HL-60/S4 (cell line): Measurements from ENCODE around the gene PRXL2A.
"Not testable (repeated sequence)": the region's sequence is repeated elsewhere in the genome, so short reads cannot be mapped to it uniquely, and the experiment has no call there.

ENCODE experiments used
- in situ Hi-C: fragments of 300-500 bp; cut with MboI; formaldehyde crosslinking; loops from 2 replicates; pipeline ENCODE4 v1.14.3; 2022; ENCODE audit warnings: low sequenced_read_pairs

Gene PRXL2A

GRCh38 chr10:80408242-80409101 is at the start of gene PRXL2A:
TSS of gene PRXL2A (plus strand) at chr10:80408551. CDS start at chr10:80420468, 11,917 bp downstream.
- in situ Hi-C loops: no loop called here

- in situ Hi-C loops: not testable (repeated sequence)
Measured at GRCh38 chr10:80358925-80359324, 49.4 kb upstream of the PRXL2A start.

- in situ Hi-C loops: no loop called here
Measured at GRCh38 chr10:80359644-80360043, 48.7 kb upstream of the PRXL2A start.

- in situ Hi-C loops: no loop called here
Measured at GRCh38 chr10:80365510-80365909, 42.8 kb upstream of the PRXL2A start.

- in situ Hi-C loops: no loop called here
Measured at GRCh38 chr10:80371467-80371866, 36.9 kb upstream of the PRXL2A start.

GRCh38 chr10:80372675-80373074 is 35.7 kb upstream of the PRXL2A start:
- in situ Hi-C loops: no loop called here

- in situ Hi-C loops: no loop called here
Measured at GRCh38 chr10:80373502-80373901, 34.8 kb upstream of the PRXL2A start.

- in situ Hi-C loops: no loop called here
Measured at GRCh38 chr10:80379701-80380100, 28.6 kb upstream of the PRXL2A start.

GRCh38 chr10:80380185-80380584 is 28.2 kb upstream of the PRXL2A start:
- in situ Hi-C loops: no loop called here

- in situ Hi-C loops: no loop called here
Measured at GRCh38 chr10:80382989-80383388, 25.4 kb upstream of the PRXL2A start.

- in situ Hi-C loops: no loop called here
Measured at GRCh38 chr10:80390740-80391139, 17.6 kb upstream of the PRXL2A start.

GRCh38 chr10:80392250-80392649 is 16.1 kb upstream of the PRXL2A start:
- in situ Hi-C loops: no loop called here

- in situ Hi-C loops: no loop called here
Measured at GRCh38 chr10:80394358-80394916, 13.9 kb upstream of the PRXL2A start.

- in situ Hi-C loops: no loop called here
Measured at GRCh38 chr10:80397014-80397413, 11.3 kb upstream of the PRXL2A start.

- in situ Hi-C loops: no loop called here
Measured at GRCh38 chr10:80400136-80400804, 8.1 kb upstream of the PRXL2A start.

- in situ Hi-C loops: no loop called here
Measured at GRCh38 chr10:80405035-80405434, 3.3 kb upstream of the PRXL2A start.

GRCh38 chr10:80405626-80406025 is 2.7 kb upstream of the PRXL2A start:
- in situ Hi-C loops: no loop called here

GRCh38 chr10:80406204-80406603 is 2.1 kb upstream of the PRXL2A start:
- in situ Hi-C loops: no loop called here

- in situ Hi-C loops: no loop called here
Measured at GRCh38 chr10:80407812-80408241, 524 bp upstream of the PRXL2A start.

- in situ Hi-C loops: no loop called here
Measured at GRCh38 chr10:80409121-80409520, 770 bp downstream of the PRXL2A start.

- in situ Hi-C loops: no loop called here
Measured at GRCh38 chr10:80410122-80410521, 1.8 kb downstream of the PRXL2A start.
